HG03354 (cell line): ENCODE measurements around the gene ITPK1.

Experiments used
- ATAC-seq: cut with Tn5 transposase; IDR thresholded peaks from one replicate; pipeline ENCODE4 v1.9.1; 2021; ENCODE audit warnings: mild to moderate bottlenecking; ENCODE audit not compliant: unreplicated experiment, poor library complexity, severe bottlenecking

Gene ITPK1

DNA sequence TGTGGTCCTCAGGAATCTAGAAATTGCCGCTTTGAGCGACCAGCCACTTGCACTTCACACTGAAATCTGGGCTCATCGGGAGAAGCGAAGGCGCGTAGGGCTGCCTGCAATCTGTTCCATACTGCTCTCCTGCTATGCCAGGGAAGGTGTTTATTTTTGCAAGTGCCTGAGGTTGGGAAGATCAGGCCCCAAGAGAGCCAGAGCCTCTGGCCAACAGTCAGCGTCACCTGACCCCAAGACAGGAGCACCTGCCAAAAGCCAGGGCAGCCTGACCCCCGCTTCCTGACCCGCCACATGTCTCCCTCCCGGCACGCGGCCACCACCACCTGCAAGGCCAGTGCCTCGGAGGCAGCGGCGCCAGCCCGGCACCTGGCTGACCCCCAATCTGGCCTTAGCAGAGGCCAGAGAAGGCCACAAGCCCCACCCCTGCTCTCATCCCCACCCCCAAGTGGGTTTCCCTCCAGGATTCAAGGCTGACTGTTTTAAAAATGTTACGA, 98.4 kb downstream of the ITPK1 start:
- no peak for ATAC-seq

DNA sequence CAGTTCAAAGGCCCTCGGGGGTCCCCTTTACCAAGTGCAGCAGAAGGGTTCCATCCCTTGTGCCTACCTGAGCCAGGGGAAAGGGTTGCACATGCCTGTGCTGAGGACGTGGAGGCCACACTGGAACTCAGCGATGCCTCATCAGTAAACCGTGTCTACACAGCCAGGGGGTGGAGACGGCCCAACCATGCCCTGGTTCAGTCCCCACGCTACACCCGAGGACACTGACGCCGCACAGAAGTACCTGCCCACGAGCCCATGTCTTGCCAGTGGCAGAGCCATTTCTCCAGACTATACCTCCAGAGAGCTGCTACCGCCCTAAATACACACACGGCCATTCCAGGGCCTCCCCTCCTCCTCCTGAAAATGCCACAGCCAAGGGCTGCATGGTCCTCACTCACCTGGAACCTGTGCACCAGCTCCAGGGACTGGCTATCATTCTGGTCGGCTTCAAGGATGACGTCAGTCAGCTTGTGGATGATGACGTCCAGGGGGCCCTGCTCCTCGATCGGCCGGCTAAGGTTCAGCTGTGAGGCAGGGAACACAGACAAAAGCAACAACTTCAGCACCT, 99.4 kb downstream of the ITPK1 start:
- no peak for ATAC-seq

GRCh38 chr14:93015505-93015904, 100.2 kb downstream of the ITPK1 start:
- ATAC-seq: no peak

GRCh38 chr14:93015064-93015463, 100.7 kb downstream of the ITPK1 start:
- ATAC-seq: no peak

GRCh38 chr14:93014058-93015023, 101.4 kb downstream of the ITPK1 start:
- ATAC-seq: no peak

DNA sequence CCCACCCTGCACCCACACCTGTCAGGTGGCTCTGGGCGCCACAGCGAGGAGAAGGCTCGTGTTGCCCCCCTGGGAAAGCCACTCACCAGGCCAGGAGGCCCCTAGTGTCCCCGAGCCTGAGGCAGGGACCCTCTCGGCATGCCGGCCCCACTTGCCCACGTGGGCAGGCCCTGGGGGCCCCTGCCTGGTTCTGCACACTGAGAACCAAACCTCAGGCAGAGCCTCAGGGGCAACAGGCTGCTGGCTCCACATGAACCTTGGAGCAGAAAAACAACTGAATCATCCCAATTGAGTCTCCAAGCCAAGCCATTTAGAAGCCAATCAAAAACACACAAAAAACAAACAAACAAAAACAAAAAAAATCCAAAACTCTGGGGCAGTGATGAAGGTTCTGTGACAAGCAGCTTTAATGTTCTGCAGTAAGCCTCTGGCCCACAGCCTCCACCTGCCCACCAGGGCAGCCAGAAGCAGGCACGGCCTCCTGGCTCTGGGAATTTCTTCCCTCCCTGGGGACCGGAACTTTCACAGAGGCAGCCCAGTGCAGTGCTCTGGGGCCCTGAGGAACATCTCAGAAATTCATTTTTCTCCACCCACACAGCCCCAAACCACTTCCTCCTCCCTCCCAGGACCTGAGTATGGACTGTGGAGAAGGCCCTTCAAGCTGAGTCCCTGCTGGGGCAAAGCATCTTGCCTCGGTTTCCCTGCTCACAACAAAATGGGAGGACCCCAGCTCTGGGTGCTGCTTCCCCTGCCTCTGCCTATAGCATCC, 102.6 kb downstream of the ITPK1 start:
- no peak for ATAC-seq

GRCh38 chr14:93012506-93012905, 103.2 kb downstream of the ITPK1 start:
- no peak for ATAC-seq

DNA sequence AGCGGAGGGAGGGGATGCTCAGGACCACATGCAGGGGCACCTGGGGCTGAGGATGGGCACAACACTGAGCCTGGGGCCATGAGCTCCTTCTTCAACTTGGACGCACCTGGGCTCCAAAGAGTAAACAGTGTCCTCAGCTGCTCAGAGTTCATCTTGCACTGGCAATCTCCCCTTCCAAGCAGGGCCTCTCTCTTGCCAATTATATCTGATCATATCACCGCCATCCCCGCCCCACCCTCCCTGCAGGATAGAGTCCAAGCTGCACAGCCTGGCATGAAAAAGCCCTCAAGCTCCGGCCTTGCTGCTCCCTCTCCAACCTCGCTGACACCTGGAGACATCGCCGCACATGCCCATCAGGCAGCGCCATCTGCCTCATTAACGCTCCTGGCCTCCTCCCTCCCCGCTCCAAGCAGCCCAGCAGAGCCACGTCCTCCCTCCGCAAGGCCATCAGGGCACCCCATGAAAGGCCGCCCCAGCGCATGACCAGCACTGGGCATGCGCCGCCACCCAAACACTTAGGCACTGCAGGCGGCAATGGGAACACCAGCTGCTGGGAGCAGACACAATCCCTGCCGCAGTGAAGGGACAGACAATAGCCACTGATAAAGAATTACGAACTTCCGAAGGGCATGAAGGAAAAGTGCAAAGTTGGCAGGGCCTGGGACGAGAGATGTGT, 103.9 kb downstream of the ITPK1 start:
- no peak for ATAC-seq

- ATAC-seq: no peak
These were observed 104.6 kb downstream of the ITPK1 start for GRCh38 chr14:93011141-93011529.

GRCh38 chr14:93010522-93011140, 105.1 kb downstream of the ITPK1 start:
- no peak for ATAC-seq

DNA sequence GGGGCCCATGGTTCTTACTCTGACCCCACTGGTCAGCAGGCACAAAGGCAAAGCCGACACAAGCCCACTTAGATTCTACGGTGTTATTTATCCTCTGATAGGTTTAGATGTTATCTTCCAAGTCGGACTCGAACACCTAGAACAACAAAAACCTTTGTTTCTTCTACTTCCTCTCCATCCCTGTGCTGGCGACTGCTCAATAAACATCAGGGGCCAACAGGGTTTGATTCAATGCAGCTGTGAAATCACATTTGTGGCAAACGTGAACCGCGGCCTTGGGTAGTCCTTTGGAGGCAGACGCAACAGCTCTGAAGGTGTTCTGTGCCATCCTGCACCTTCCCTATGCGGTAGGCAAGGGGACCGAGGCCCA, 105.6 kb downstream of the ITPK1 start:
- no peak for ATAC-seq

DNA sequence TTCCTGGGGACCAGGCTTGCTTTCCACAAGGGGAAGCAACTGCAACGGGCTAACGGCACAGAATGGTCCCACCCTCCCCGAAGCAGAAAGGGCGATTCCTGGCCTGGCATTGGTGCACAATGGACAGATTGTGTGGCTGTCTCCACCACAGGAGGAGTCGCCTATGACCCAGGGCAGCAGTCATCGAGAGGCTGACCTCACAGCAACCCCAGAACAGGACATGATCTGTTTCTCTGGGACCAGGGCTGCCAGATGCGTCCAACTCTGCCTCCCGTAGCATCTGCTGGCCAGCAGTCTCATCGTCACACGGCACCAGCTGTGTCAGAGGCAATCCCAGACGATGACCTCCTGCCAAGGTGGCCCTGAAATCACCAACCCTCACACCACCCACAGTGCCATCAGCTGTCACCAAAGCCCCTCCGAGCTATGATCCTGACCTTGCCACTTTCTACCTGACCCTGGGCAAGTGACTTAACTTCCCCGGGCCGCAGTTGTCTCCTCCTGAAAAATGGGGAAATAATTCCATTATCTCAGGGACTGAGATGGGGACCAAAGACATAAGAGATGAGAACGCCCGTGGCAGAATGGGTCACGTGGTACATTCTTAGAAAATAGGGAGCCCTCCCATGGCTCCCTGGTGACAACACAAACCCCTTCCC, 106.1 kb downstream of the ITPK1 start:
- ATAC-seq: no peak

DNA sequence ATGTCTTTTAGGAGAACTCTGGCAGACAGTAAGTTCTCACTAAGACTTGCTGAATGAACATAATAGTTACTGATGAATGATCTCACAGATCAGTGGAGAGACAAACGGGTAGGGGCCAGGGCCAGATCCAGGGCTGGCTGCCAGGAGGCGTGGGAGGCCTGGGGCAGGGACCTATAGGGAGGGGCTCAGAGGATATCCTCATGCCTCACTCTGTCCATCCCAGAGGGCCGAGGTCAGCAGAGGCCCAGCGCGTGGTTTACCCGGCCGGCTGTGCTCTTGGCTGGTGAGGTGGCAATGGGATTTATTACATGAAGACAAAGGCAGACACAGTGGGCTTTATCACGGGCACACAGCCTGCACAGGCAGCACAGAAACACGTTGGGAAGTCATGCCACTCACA, 107.3 kb downstream of the ITPK1 start:
- ATAC-seq: no peak

GRCh38 chr14:93007225-93007997, 108.3 kb downstream of the ITPK1 start:
- ATAC-seq: no peak

GRCh38 chr14:93006567-93007051, 109.1 kb downstream of the ITPK1 start:
- ATAC-seq: no peak

GRCh38 chr14:93005838-93006237, 109.9 kb downstream of the ITPK1 start:
- no peak for ATAC-seq

- ATAC-seq: no peak
These were observed 110.5 kb downstream of the ITPK1 start for GRCh38 chr14:93005135-93005813.

DNA sequence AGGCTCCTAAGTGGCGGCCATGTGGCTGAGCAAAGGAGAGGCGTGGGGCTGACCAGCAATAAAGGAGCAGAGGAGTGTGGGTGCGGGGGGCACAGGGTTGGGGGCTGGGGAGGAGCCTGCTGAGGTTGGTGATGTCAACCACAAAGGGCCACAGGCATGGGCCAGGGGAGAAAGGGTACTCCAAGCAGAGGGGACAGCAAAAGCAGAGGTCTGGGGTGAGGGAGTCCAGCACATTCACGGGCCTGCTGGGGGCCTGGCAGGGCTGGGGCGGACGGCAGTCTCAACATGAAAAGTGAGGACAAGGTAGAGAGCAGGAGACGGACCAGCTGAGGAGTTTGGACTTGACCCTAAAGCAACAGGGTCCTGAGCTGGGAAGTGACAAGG, 111.0 kb downstream of the ITPK1 start:
- ATAC-seq: no peak
